ENCODE results near the gene DPY19L3.
"Not testable (repeated sequence)": the region's sequence is repeated elsewhere in the genome, so short reads cannot be mapped to it uniquely, and the experiment has no call there.

Gene DPY19L3

GRCh38 chr19:32377088-32377487 lies 28.5 kb upstream of the DPY19L3 start:
- TF ChIP-seq CTCF (IDR thresholded peaks at IDR 0.05; ENCODE audit: low read depth, low read length), result peak; percentile 48
- not testable (repeated sequence) for H3K4me3 ChIP-seq (ENCODE audit: low read depth, low read length)

- no peak for TF ChIP-seq CTCF (IDR thresholded peaks at IDR 0.05; ENCODE audit: low read depth, low read length)
- no peak overlapping the region for H3K4me3 ChIP-seq (ENCODE audit: low read depth, low read length)
Measured at GRCh38 chr19:32380269-32380668, 25.3 kb upstream of the DPY19L3 start.

- H3K4me3 ChIP-seq (ENCODE audit: low read depth, low read length), result no peak overlapping the region
- TF ChIP-seq CTCF (IDR thresholded peaks at IDR 0.05; ENCODE audit: low read depth, low read length), result no peak
Measured at GRCh38 chr19:32387701-32388392, 17.7 kb upstream of the DPY19L3 start.

GRCh38 chr19:32388393-32388855 lies 17.1 kb upstream of the DPY19L3 start:
- TF ChIP-seq CTCF (IDR thresholded peaks at IDR 0.05; ENCODE audit: low read depth, low read length), result no peak

GRCh38 chr19:32392901-32393300 lies 12.7 kb upstream of the DPY19L3 start:
- no peak overlapping the region for H3K4me3 ChIP-seq (ENCODE audit: low read depth, low read length)
- TF ChIP-seq CTCF (IDR thresholded peaks at IDR 0.05; ENCODE audit: low read depth, low read length), result no peak

More at GRCh38 chr19:32388393-32388855, 17.1 kb upstream of the DPY19L3 start:
- H3K4me3 ChIP-seq (ENCODE audit: low read depth, low read length), result no peak overlapping the region

GRCh38 chr19:32396046-32396652 lies 9.4 kb upstream of the DPY19L3 start:
- TF ChIP-seq CTCF (IDR thresholded peaks at IDR 0.05; ENCODE audit: low read depth, low read length), result no peak
- H3K4me3 ChIP-seq (ENCODE audit: low read depth, low read length), result no peak overlapping the region

GRCh38 chr19:32397671-32398101 lies 7.9 kb upstream of the DPY19L3 start:
- no peak for TF ChIP-seq CTCF (IDR thresholded peaks at IDR 0.05; ENCODE audit: low read depth, low read length)
- H3K4me3 ChIP-seq (ENCODE audit: low read depth, low read length), result no peak overlapping the region

Measured in WI38 (cell line).